ENCODE data around the gene MRPL54. TPM values are rescaled to one million over a fixed set of nuclear protein-coding genes. Genes with fewer than 3 reads are reported as not detected.
A peak's percentile ranks its signal among the peaks of the same experiment; 100 is the strongest.
"Not testable (repeated sequence)": the region's sequence is repeated elsewhere in the genome, so short reads cannot be mapped to it uniquely, and the experiment has no call there.

MRPL54 gene
- total RNA-seq, 2 donors from 2014 or later: 38.1 to 38.9 TPM

DNA sequence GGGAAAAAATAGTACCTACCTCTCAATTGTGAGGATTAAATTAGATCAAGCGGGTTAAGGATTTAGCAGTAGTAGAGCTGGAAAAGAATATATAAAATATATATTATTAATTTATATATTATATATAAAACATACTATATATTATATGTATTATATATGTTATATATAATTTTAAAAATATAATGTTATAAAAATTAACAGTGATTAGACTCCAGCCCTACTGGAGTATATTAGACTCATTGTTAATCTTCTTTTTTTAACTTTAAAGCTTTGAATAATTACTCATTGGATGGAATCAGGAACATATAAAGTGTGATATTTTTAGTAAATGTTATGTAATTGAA is 380 bp upstream of the MRPL54 start:
- Mint-ChIP-seq H3K27me3 (ENCODE audit: insufficient read depth) (no peaks in the 10 kb centered on the region), H3K36me3 (ENCODE audit: low read depth) (peaks cover 17% of the 10 kb centered on the region), H3K27ac (peak overlapping the region; percentile 99)

DNA sequence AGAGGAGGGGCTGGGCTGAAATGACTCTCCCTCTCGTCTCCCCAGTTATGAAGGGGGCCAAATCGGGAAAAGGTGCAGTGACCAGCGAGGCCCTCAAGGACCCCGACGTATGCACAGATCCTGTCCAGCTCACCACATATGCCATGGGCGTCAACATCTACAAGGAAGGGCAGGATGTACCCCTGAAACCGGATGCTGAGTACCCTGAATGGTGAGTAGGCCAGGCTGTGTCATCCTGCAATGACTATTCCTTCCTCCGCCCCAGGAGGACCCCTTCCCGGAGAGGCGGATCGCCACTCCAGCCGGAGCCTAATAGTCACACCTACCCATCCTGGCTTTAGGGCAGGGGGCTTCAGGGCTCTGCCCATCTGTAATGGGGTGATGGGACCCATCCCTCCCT is 2.6 kb downstream of the MRPL54 start:
- no peak overlapping the region for H3K27ac Mint-ChIP-seq
- Histone ChIP-seq H3K27me3 (ENCODE audit: control insufficient read depth, insufficient read depth, low read length, poor library complexity, severe bottlenecking) (no peaks in the 10 kb centered on the region), H3K9ac (ENCODE audit: extremely low read depth, low read length, poor library complexity, severe bottlenecking) (no peak overlapping the region), H3K4me1 (ENCODE audit: control insufficient read depth, insufficient read depth, low read length) (no peaks in the 10 kb centered on the region), H3K9me3 (ENCODE audit: control insufficient read depth, low read length) (no peaks in the 10 kb centered on the region), H3K27ac (ENCODE audit: low read depth, low read length) (no peak overlapping the region), H3K4me3 (ENCODE audit: low read length) (no peak overlapping the region), H3K36me3 (ENCODE audit: control insufficient read depth, insufficient read depth, low read length) (no peaks in the 10 kb centered on the region)
- peaks cover 10% of the 10 kb centered on the region for H3K36me3 Mint-ChIP-seq (ENCODE audit: low read depth)
- no peaks in the 10 kb centered on the region for H3K4me1 Mint-ChIP-seq
- WGBS, 2 experiments (ENCODE audit: insufficient coverage in 1 of 2, insufficient read length in 1 of 2): 91 to 95% methylated on average over 12 of the region's 12 CpGs
- H3K4me3 Mint-ChIP-seq: no peak overlapping the region
- peak; percentile 40 for DNase-seq
- H3K9me3 Mint-ChIP-seq: no peaks in the 10 kb centered on the region
- TF ChIP-seq, protein P1, sequence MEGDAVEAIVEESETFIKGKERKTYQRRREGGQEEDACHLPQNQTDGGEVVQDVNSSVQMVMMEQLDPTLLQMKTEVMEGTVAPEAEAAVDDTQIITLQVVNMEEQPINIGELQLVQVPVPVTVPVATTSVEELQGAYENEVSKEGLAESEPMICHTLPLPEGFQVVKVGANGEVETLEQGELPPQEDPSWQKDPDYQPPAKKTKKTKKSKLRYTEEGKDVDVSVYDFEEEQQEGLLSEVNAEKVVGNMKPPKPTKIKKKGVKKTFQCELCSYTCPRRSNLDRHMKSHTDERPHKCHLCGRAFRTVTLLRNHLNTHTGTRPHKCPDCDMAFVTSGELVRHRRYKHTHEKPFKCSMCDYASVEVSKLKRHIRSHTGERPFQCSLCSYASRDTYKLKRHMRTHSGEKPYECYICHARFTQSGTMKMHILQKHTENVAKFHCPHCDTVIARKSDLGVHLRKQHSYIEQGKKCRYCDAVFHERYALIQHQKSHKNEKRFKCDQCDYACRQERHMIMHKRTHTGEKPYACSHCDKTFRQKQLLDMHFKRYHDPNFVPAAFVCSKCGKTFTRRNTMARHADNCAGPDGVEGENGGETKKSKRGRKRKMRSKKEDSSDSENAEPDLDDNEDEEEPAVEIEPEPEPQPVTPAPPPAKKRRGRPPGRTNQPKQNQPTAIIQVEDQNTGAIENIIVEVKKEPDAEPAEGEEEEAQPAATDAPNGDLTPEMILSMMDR (conservative IDR thresholded peaks at IDR 0.05): no peak
- H3K27me3 Mint-ChIP-seq (ENCODE audit: insufficient read depth): no peaks in the 10 kb centered on the region

More for the DNA sequence above, 380 bp upstream of the MRPL54 start:
- H3K4me1 Mint-ChIP-seq: no peaks in the 10 kb centered on the region
- DNase-seq: no peak
- Histone ChIP-seq H3K9me3 (ENCODE audit: control insufficient read depth, low read length) (no peaks in the 10 kb centered on the region), H3K36me3 (ENCODE audit: control insufficient read depth, insufficient read depth, low read length) (peaks cover 5% of the 10 kb centered on the region), H3K27ac (ENCODE audit: low read depth, low read length) (no peak overlapping the region), H3K4me3 (ENCODE audit: low read length) (peak overlapping the region; percentile 94), H3K9ac (ENCODE audit: extremely low read depth, low read length, poor library complexity, severe bottlenecking) (no peak overlapping the region), H3K4me1 (ENCODE audit: control insufficient read depth, insufficient read depth, low read length) (no peaks in the 10 kb centered on the region), H3K27me3 (ENCODE audit: control insufficient read depth, insufficient read depth, low read length, poor library complexity, severe bottlenecking) (no peaks in the 10 kb centered on the region)
- no CpG with 5 or more reads among the region's 1 CpG for WGBS, 2 experiments (ENCODE audit: insufficient coverage in 1 of 2, insufficient read length in 1 of 2)
- no peaks in the 10 kb centered on the region for H3K9me3 Mint-ChIP-seq
- H3K4me3 Mint-ChIP-seq: peak overlapping the region; percentile 93
- TF ChIP-seq, protein P1 (conservative IDR thresholded peaks at IDR 0.05): no peak

DNA sequence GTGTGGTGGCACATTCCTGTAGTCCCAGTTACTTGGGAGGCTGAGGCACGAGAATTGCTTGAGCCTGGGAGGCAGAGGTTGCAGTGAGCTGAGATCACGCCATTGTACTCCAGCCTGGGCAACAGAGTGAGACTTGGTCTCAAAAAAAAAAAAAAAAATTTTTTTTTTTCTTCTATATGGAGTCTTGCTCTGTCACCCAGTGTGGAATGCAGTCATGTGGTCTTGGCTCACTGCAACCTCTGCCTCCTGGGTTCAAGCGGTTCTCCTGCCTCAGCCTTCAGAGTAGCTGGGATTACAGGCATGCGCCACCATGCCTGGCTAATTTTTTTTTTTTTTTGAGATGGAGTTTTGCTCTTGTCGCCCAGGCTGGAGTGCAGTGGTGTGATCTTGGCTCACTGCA is 3.3 kb downstream of the MRPL54 start:
- 93 to 96% methylated on average over 3 to 5 of the region's 5 CpGs for WGBS, 2 experiments (ENCODE audit: insufficient coverage in 1 of 2, insufficient read length in 1 of 2)
- H3K27ac ChIP-seq (ENCODE audit: low read depth, low read length): not testable (repeated sequence)

DNA sequence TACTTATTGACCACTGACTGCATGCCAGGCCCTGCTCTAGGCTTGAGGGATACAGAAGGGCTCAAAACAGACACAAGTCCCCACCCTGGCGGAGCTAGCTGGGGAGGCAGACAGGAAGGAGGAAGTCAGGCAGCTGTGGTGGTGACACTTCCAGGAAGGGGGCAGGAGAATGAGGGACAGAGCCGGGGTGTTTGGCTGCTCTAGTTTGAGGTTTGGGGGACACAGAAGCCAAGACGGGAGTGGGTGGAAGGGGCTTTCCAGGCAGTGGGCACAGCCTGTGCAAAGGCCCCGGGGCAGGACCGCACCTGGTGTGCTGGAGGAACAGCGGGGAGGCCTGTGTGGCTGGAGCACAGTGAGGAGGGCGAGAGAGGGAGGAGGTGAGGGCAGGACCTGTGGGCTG is 4.0 kb downstream of the MRPL54 start:
- Histone ChIP-seq H3K36me3 (ENCODE audit: control insufficient read depth, insufficient read depth, low read length) (no peaks in the 10 kb centered on the region), H3K27ac (ENCODE audit: low read depth, low read length) (no peak overlapping the region), H3K9ac (ENCODE audit: extremely low read depth, low read length, poor library complexity, severe bottlenecking) (no peak overlapping the region), H3K4me1 (ENCODE audit: control insufficient read depth, insufficient read depth, low read length) (no peaks in the 10 kb centered on the region), H3K27me3 (ENCODE audit: control insufficient read depth, insufficient read depth, low read length, poor library complexity, severe bottlenecking) (no peaks in the 10 kb centered on the region), H3K4me3 (ENCODE audit: low read length) (no peak overlapping the region), H3K9me3 (ENCODE audit: control insufficient read depth, low read length) (no peaks in the 10 kb centered on the region)
- Mint-ChIP-seq H3K36me3 (ENCODE audit: low read depth) (peaks cover 10% of the 10 kb centered on the region), H3K27me3 (ENCODE audit: insufficient read depth) (no peaks in the 10 kb centered on the region), H3K4me1 (no peaks in the 10 kb centered on the region), H3K9me3 (no peaks in the 10 kb centered on the region), H3K27ac (no peak overlapping the region), H3K4me3 (no peak overlapping the region)
- TF ChIP-seq, protein P1 (conservative IDR thresholded peaks at IDR 0.05): no peak
- DNase-seq: peak; percentile 32
- WGBS, 2 experiments (ENCODE audit: insufficient coverage in 1 of 2, insufficient read length in 1 of 2): 83 to 100% methylated on average over 5 to 7 of the region's 7 CpGs

More for the DNA sequence above, 3.3 kb downstream of the MRPL54 start:
- DNase-seq; H3K27me3 ChIP-seq (ENCODE audit: control insufficient read depth, insufficient read depth, low read length, poor library complexity, severe bottlenecking); H3K9me3 ChIP-seq (ENCODE audit: control insufficient read depth, low read length); H3K4me1 Mint-ChIP-seq; H3K36me3 ChIP-seq (ENCODE audit: control insufficient read depth, insufficient read depth, low read length); H3K9me3 Mint-ChIP-seq; H3K27me3 Mint-ChIP-seq (ENCODE audit: insufficient read depth); H3K27ac Mint-ChIP-seq; H3K4me3 ChIP-seq (ENCODE audit: low read length); H3K9ac ChIP-seq (ENCODE audit: extremely low read depth, low read length, poor library complexity, severe bottlenecking); H3K4me3 Mint-ChIP-seq; H3K4me1 ChIP-seq (ENCODE audit: control insufficient read depth, insufficient read depth, low read length): not testable (repeated sequence)
- peaks cover 10% of the 10 kb centered on the region for H3K36me3 Mint-ChIP-seq (ENCODE audit: low read depth)

Data from endodermal cell (in vitro differentiated cells).